T-helper 22 cell (primary cell): ENCODE results near the gene NKD1.

Experiments used
- DNase-seq: peaks from one replicate; pipeline ENCODE4 v3.0.0-alpha.2; 2020; ENCODE audit warnings: low read depth

Gene NKD1

GRCh38 chr16:50558913-50559312 is 10.7 kb downstream of the NKD1 start:
- DNase-seq = no peak

- DNase-seq = no peak
Observed at GRCh38 chr16:50559342-50559741, 11.1 kb downstream of the NKD1 start.

- no peak for DNase-seq
Observed at GRCh38 chr16:50559804-50560514, 11.8 kb downstream of the NKD1 start.

GRCh38 chr16:50560903-50561863 is 13.0 kb downstream of the NKD1 start:
- no peak for DNase-seq

- no peak for DNase-seq
Observed at GRCh38 chr16:50562657-50563056, 14.5 kb downstream of the NKD1 start.

- no peak for DNase-seq
Observed at GRCh38 chr16:50563989-50564388, 15.8 kb downstream of the NKD1 start.

GRCh38 chr16:50565428-50565827 is 17.2 kb downstream of the NKD1 start:
- no peak for DNase-seq

- no peak for DNase-seq
Observed at GRCh38 chr16:50566014-50566962, 18.1 kb downstream of the NKD1 start.

- DNase-seq = no peak
Observed at GRCh38 chr16:50567651-50568050, 19.5 kb downstream of the NKD1 start.

- DNase-seq = no peak
Observed at GRCh38 chr16:50568187-50568815, 20.1 kb downstream of the NKD1 start.

GRCh38 chr16:50570354-50570753 is 22.2 kb downstream of the NKD1 start:
- DNase-seq = no peak

- DNase-seq = no peak
Observed at GRCh38 chr16:50570808-50571598, 22.8 kb downstream of the NKD1 start.

GRCh38 chr16:50571786-50572185 is 23.6 kb downstream of the NKD1 start:
- no peak for DNase-seq

- no peak for DNase-seq
Observed at GRCh38 chr16:50572700-50573099, 24.5 kb downstream of the NKD1 start.

GRCh38 chr16:50573279-50573678 is 25.1 kb downstream of the NKD1 start:
- DNase-seq = no peak

GRCh38 chr16:50573947-50574744 is 25.9 kb downstream of the NKD1 start:
- DNase-seq = no peak

GRCh38 chr16:50574745-50575136 is 26.5 kb downstream of the NKD1 start:
- DNase-seq = no peak

- DNase-seq = no peak
Observed at GRCh38 chr16:50575743-50576142, 27.5 kb downstream of the NKD1 start.

GRCh38 chr16:50576403-50577113 is 28.4 kb downstream of the NKD1 start:
- DNase-seq = no peak
